ENCODE results near the gene CAPNS1. TPM values are rescaled to one million over a fixed set of nuclear protein-coding genes. Genes with fewer than 3 reads are reported as not detected.

CAPNS1 gene
- total RNA-seq, 1 donor from 2014 or later = 478 TPM

- Mint-ChIP-seq H3K4me3 (ENCODE audit: unreplicated experiment) (no peak overlapping the region), H3K27me3 (ENCODE audit: unreplicated experiment) (peaks cover 14% of the 10 kb centered on the region), H3K27ac (ENCODE audit: unreplicated experiment) (no peak overlapping the region), H3K36me3 (ENCODE audit: unreplicated experiment) (peaks cover 4% of the 10 kb centered on the region), H3K9me3 (ENCODE audit: unreplicated experiment) (peaks cover 7% of the 10 kb centered on the region), H3K4me1 (ENCODE audit: low read depth, unreplicated experiment) (peaks cover 7% of the 10 kb centered on the region)
- DNase-seq = no peak
- no peak for TF ChIP-seq CTCF (IDR thresholded peaks at IDR 0.05; ENCODE audit: partially characterized antibody, unreplicated experiment)
These were observed 2.7 kb upstream of the CAPNS1 start for GRCh38 chr19:36136964-36137686.

GRCh38 chr19:36139120-36139472 is 770 bp upstream of the CAPNS1 start:
- Mint-ChIP-seq H3K27ac (ENCODE audit: unreplicated experiment) (peak overlapping the region; percentile 73), H3K4me3 (ENCODE audit: unreplicated experiment) (peak overlapping the region; percentile 98), H3K36me3 (ENCODE audit: unreplicated experiment) (peaks cover 8% of the 10 kb centered on the region), H3K9me3 (ENCODE audit: unreplicated experiment) (peaks cover 12% of the 10 kb centered on the region), H3K27me3 (ENCODE audit: unreplicated experiment) (peaks cover 12% of the 10 kb centered on the region), H3K4me1 (ENCODE audit: low read depth, unreplicated experiment) (peaks cover 7% of the 10 kb centered on the region)
- TF ChIP-seq CTCF (IDR thresholded peaks at IDR 0.05; ENCODE audit: partially characterized antibody, unreplicated experiment) = no peak
- DNase-seq = no peak

DNA sequence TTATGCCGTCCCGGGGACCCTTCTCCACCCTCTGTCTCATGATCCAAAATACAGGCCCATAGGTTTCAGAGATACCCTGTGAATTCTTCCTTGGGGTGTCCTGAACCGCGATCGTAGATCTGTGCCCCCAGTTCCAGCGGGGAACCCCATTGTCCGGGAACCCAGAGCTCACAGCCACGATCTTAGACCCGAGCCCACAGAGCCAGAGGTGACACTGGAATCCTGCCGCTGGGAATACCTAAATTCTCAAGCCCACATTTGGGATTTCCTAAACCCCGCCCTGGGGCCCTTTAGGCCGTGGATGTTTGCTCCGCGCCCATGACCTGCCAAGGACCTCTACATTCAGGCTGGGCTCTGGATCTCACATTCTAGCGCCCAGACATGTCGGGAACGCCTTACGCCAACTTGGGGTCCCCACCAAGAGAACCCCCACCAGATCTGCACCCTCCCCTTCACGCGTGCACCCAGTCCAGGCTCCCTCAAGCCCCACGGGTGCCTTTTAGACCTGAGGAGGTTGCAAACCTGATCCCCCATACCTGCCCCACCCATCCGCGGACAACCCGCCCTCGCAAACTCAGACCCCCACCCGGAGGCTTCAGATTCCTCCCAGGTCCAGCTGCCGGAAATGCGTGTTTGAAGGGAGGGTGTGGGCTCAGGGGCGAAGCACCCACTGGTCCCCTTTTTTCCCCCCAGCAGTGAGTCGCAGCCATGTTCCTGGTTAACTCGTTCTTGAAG is 605 bp downstream of the CAPNS1 start:
- H3K27ac Mint-ChIP-seq (ENCODE audit: unreplicated experiment) = peak overlapping the region; percentile 91
- H3K36me3 Mint-ChIP-seq (ENCODE audit: unreplicated experiment) = peaks cover 8% of the 10 kb centered on the region

GRCh38 chr19:36141039-36141927 is 1.4 kb downstream of the CAPNS1 start:
- no peak for TF ChIP-seq CTCF (IDR thresholded peaks at IDR 0.05; ENCODE audit: partially characterized antibody, unreplicated experiment)

More for the DNA sequence above, 605 bp downstream of the CAPNS1 start:
- peak overlapping the region; percentile 98 for H3K4me3 Mint-ChIP-seq (ENCODE audit: unreplicated experiment)
- peaks cover 7% of the 10 kb centered on the region for H3K4me1 Mint-ChIP-seq (ENCODE audit: low read depth, unreplicated experiment)
- H3K27me3 Mint-ChIP-seq (ENCODE audit: unreplicated experiment) = peaks cover 12% of the 10 kb centered on the region
- H3K9me3 Mint-ChIP-seq (ENCODE audit: unreplicated experiment) = peaks cover 10% of the 10 kb centered on the region
- DNase-seq = peak; percentile 55
- TF ChIP-seq CTCF (IDR thresholded peaks at IDR 0.05; ENCODE audit: partially characterized antibody, unreplicated experiment) = no peak

More at GRCh38 chr19:36141039-36141927, 1.4 kb downstream of the CAPNS1 start:
- Mint-ChIP-seq H3K9me3 (ENCODE audit: unreplicated experiment) (peaks cover 9% of the 10 kb centered on the region), H3K4me1 (ENCODE audit: low read depth, unreplicated experiment) (peaks cover 7% of the 10 kb centered on the region), H3K27ac (ENCODE audit: unreplicated experiment) (peak overlapping the region; percentile 59), H3K4me3 (ENCODE audit: unreplicated experiment) (peak overlapping the region; percentile 96), H3K36me3 (ENCODE audit: unreplicated experiment) (peaks cover 8% of the 10 kb centered on the region), H3K27me3 (ENCODE audit: unreplicated experiment) (peaks cover 10% of the 10 kb centered on the region)
- DNase-seq = peak; percentile 91
